Pancreas (tissue), 10 donors: ENCODE results near the gene ASPRV1. TPM values are rescaled to one million over a fixed set of nuclear protein-coding genes. Genes with fewer than 3 reads are reported as not detected.

Experiments
- ATAC-seq, 4 donors: fragments of 200-7000 bp; cut with Tn5 transposase; one replicate each; pipeline versions ENCODE4 v1.8.0 to v1.9.1; 2020; ENCODE audit warnings: mild to moderate bottlenecking in 4 of 4, moderate library complexity in 4 of 4
- DNase-seq, 6 donors: peaks; one replicate each; pipeline ENCODE4 v3.0.0-alpha.2; 2020
- FAIRE-seq: peaks from 2 replicates; lab custom pipeline; 2012; peaks lifted over from hg19 to GRCh38; lab: Jason Lieb, UNC
- H3K27ac ChIP-seq, 4 donors: fragments of 200-600 bp; sonication (generic); 1 replicate in 3 of 4; 2 replicates in 1 of 4; pipeline versions ENCODE4 v1.5.0 to v1.8.0; 2020
- H3K27me3 ChIP-seq, 4 donors: fragments of 200-600 bp; one replicate each; pipeline ENCODE4 v1.8.0; 2021
- H3K36me3 ChIP-seq, 3 donors: fragments of 200-600 bp; sonication (generic) in 1 of 3; one replicate each; pipeline versions ENCODE4 v1.5.0 to v1.8.0; 2020 to 2021
- H3K4me1 ChIP-seq, 3 donors: fragments of 200-600 bp; one replicate each; pipeline ENCODE4 v1.8.0; 2021
- H3K4me3 ChIP-seq, 4 donors: fragments of 200-600 bp; sonication (generic) in 2 of 4; one replicate each; pipeline versions ENCODE4 v1.5.0 to v1.8.0; 2020 to 2021
- H3K9me3 ChIP-seq, 4 donors: fragments of 200-600 bp; one replicate each; pipeline ENCODE4 v1.8.0; 2021
- WGBS, 2 donors: extraction: QIAGEN DNeasy Blood & Tissue Kit; methylation state at CpG; one replicate each; pipeline ENCODE4 v1.1.7; 2013; 5-methylcytosine and 5-hydroxymethylcytosine counted together
- intact Hi-C, 3 donors: fragments of 100-400 bp; cut with DNase I; formaldehyde crosslinking; loops; one replicate each; pipeline versions ENCODE4 v1.11.1 to v1.14.2; 2022
- polyA plus RNA-seq, 2 donors: library from polyadenylated mRNA; stranded (reverse); fragments of 200-250 nt; gene quantifications; one replicate each; pipeline ENCODE4 v1.2.3, GENCODE V29; 2013
- total RNA-seq, 6 donors: library from RNA; stranded (reverse); fragmentation: NEBNext Ultra II Directional in 4 of 6; extraction: Animal tissue kit (Norgen Biotek cat#: 25700) in 4 of 6; gene quantifications; one replicate each; pipeline versions ENCODE4 v1.2.1 to v1.2.4, GENCODE V29; 2021 to 2023
- TF ChIP-seq, protein P1 (sequence below), 4 donors: fragments of 200-600 bp; sonication (generic) in 3 of 4; IDR thresholded peaks; one replicate each; pipeline versions ENCODE4 v1.5.0 to v1.8.0; 2021; ENCODE audit warnings: antibody characterized with exemption in 4 of 4
- donor health status: healthy with polysubstance abuse.
- donor health status: DM: no; HTN: no; CAD: no; lungs with moderate emphysema.
- donor health status: DM: no; HTN: no; CAD: no.
- donor health status: control.
- donor health status: control.
- donor health status: Bipolar disorder and iron deficiency.
- donor health status: DM: yes; HTN: yes; CAD: no.
- donor health status: DM: no; HTN: no; CAD: no.
- donor health status: DM: no; HTN: no; CAD: no.
- donor health status: DM: yes; HTN: yes; CAD: no.

Gene ASPRV1
- total and polyA plus RNA-seq, 8 donors: 0.12 to 1.2 (median 0.29) TPM

- Histone ChIP-seq H3K4me1 (no peaks in the 10 kb centered on the region), H3K9me3 (no peaks in the 10 kb centered on the region), H3K4me3 (no peak overlapping the region), H3K27me3 (no peaks in the 10 kb centered on the region), H3K27ac (no peak overlapping the region), H3K36me3 (peaks cover 0 to 8% (median 0%) of the 10 kb centered on the region in 3 donors)
- TF ChIP-seq, protein P1, sequence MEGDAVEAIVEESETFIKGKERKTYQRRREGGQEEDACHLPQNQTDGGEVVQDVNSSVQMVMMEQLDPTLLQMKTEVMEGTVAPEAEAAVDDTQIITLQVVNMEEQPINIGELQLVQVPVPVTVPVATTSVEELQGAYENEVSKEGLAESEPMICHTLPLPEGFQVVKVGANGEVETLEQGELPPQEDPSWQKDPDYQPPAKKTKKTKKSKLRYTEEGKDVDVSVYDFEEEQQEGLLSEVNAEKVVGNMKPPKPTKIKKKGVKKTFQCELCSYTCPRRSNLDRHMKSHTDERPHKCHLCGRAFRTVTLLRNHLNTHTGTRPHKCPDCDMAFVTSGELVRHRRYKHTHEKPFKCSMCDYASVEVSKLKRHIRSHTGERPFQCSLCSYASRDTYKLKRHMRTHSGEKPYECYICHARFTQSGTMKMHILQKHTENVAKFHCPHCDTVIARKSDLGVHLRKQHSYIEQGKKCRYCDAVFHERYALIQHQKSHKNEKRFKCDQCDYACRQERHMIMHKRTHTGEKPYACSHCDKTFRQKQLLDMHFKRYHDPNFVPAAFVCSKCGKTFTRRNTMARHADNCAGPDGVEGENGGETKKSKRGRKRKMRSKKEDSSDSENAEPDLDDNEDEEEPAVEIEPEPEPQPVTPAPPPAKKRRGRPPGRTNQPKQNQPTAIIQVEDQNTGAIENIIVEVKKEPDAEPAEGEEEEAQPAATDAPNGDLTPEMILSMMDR (IDR thresholded peaks at IDR 0.05): no peak
- FAIRE-seq (no peak), ATAC-seq (no peak), DNase-seq (no peak)
- intact Hi-C loops: no loop called here
- WGBS, 2 donors: 86 to 94% methylated on average over 6 of the region's 6 CpGs
Observed at GRCh38 chr2:69994166-69994565, 32.7 kb upstream of the ASPRV1 start.

DNA sequence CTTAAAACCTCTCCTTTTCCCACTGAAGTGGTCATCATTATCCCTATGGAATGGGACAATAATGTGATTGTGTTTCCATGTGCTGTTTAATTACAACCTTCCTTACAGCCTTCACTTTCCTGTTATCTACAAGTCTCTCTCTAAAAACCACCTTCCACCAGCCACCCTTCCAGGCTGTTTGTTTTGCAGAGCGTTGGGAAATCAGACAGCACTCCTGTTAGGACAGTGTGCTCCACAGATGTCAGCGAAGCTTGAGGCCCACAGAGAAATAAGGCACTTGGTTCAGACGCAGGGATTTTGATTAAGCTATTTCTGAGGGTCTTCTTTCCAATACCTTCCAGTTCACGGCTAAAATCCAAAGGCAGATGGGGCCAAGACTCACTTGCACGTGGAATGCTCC, 32.3 kb upstream of the ASPRV1 start:
- Histone ChIP-seq H3K27me3 (no peaks in the 10 kb centered on the region), H3K4me1 (no peaks in the 10 kb centered on the region), H3K4me3 (no peak overlapping the region), H3K9me3 (no peaks in the 10 kb centered on the region), H3K27ac (no peak overlapping the region), H3K36me3 (peaks cover 0 to 8% (median 0%) of the 10 kb centered on the region in 3 donors)
- ATAC-seq (no peak), DNase-seq (no peak), FAIRE-seq (no peak)
- 80 to 83% methylated on average over 5 of the region's 5 CpGs for WGBS, 2 donors
- TF ChIP-seq, protein P1 (IDR thresholded peaks at IDR 0.05): no peak
- intact Hi-C loops: no loop called here

DNA sequence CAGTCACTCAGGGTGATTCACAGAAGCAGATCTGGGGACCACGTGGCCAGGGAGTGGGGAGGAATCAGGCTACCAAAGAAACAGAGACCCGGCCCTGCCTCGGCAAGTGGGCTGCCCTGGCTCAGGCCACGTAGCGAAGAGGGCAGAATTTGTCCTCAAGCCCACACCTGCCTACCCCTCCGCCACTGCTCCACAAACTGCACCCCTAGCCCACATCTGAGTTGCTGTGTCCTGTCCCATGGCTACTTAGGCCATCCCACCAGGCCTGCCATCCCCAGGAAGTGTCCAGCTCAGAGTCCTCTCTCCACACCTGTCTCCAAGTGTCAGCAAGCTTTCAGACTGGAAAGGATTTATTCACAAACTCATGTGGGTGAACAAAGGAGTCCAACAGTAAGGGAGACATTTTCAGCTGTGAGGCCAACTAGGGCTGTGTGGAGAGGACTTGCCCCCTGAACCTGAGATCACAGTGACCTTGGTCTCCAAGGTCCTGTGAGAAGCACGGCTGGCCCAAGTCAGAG, 31.7 kb upstream of the ASPRV1 start:
- no peaks in the 10 kb centered on the region for H3K27me3 ChIP-seq
- peaks cover 0 to 8% (median 0%) of the 10 kb centered on the region in 3 donors for H3K36me3 ChIP-seq
- ATAC-seq: no peak
- no peak overlapping the region for H3K27ac ChIP-seq
- WGBS, 2 donors: 82 to 92% methylated on average over 7 of the region's 7 CpGs
- no peak for FAIRE-seq
- H3K4me3 ChIP-seq: no peak overlapping the region
- H3K4me1 ChIP-seq: no peaks in the 10 kb centered on the region
- TF ChIP-seq, protein P1 (IDR thresholded peaks at IDR 0.05): no peak
- H3K9me3 ChIP-seq: no peaks in the 10 kb centered on the region
- DNase-seq: no peak
- intact Hi-C loops: no loop called here

DNA sequence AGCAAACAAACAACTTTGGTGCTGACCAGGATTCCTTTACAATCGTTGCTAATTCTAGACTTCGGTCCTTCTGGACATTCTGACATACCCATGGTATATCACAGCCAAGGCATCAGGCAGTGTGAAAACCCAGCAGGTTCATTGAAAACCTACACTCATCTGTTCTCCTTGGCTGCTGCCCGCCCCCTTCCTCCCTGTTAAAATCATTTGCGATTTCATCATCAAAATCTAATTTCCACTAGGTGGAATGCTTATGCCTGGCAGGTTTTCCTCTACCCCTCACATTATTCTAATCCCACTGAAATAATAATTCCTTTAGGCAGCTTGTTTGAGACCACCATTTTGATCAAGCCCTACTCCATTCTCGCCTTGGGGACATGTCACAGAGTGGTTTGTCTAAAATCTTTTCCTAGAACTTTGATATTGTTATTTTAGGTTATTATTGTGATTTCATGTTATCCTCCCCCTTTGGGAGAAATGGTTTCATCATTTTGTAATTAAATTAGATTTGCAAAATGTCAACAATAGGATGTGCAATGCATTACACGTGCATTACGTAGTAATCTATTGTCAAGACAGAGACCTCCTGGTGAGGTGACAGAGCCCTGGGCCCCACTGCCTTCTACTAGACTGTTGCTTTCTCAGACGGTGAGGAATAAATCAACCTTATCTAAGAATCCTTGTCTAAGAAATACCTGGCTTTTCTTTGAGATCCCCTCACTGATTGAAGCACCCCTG, 31.0 kb upstream of the ASPRV1 start:
- no peak for FAIRE-seq
- intact Hi-C loops: no loop called here
- Histone ChIP-seq H3K36me3 (peaks cover 0 to 8% (median 0%) of the 10 kb centered on the region in 3 donors), H3K27ac (no peak overlapping the region), H3K4me3 (no peak overlapping the region), H3K4me1 (no peaks in the 10 kb centered on the region), H3K27me3 (no peaks in the 10 kb centered on the region), H3K9me3 (no peaks in the 10 kb centered on the region)
- TF ChIP-seq, protein P1 (IDR thresholded peaks at IDR 0.05): no peak
- DNase-seq: no peak
- ATAC-seq: no peak
- 83 to 89% methylated on average over 8 of the region's 8 CpGs for WGBS, 2 donors
